GM18502 (cell line): ENCODE data around the gene PROM2.

ENCODE experiments used
- ATAC-seq: cut with Tn5 transposase; IDR thresholded peaks from one replicate; pipeline ENCODE4 v1.9.1; 2021; ENCODE audit warnings: mild to moderate bottlenecking; ENCODE audit not compliant: unreplicated experiment, poor library complexity

Gene PROM2

GRCh38 chr2:95317665-95318425 is 43.6 kb downstream of the PROM2 start:
- ATAC-seq = no peak

- no peak for ATAC-seq
Measured at GRCh38 chr2:95318431-95319220, 44.4 kb downstream of the PROM2 start.

DNA sequence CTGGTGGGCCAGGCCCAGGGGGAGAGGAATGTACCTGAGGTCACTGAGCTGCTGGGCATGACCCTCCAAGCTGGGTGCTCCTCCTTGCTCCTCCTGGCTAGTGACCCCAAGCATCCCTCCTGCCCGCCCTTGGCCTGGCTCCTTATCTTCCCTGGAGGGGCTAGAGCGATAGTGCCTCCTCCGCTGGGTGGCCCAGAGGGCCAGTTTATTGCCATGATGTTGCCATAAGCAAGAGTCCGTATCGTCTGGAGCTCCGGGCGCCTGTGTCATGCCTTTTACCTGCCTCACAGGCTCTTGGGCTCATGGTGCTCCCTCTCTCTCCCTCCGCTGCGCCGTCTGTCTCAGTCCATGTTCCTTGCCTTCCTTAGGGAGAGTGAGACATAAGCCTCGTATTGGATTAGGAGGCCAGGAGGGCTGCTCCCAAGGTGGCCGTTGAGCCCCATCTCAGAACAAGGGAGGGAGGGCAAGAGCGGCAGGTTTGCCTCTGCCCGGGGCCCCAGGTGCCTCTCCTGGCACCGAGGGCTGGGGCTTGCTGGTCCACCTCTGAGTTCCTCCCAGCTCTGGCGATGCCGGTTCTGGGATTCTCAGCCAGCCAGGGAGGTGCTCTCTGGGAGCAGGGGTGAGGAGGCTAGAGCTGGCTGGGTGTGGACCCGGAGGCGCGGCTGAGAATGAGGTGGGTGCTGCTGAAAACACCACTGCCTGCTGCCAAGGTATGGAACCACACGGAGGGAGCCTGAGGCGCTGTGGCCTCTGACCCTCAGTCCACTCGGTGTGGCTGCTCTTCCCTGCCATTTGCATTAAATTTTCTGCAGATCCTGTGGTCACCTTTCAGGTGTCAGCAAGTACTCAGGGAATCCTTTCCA is 45.5 kb downstream of the PROM2 start:
- no peak for ATAC-seq

DNA sequence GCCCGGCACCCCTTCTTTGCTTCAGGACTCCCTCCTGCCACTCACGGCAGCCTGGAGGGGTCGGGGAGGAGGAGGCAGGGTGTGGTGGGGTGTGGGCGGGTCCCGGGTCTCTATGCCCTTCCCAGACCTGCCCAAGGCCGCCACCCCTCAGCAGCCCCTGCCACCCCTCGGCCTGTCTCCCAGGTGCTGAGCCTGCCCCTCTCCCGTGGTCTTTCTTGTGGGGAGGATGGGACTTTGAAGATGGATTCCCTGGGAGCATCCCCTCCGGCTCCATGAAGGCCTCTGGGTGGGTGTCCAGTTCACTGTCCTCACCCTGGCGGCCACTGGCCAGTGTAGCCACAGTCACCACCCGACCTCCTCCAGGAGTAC is 46.1 kb downstream of the PROM2 start:
- no peak for ATAC-seq

DNA sequence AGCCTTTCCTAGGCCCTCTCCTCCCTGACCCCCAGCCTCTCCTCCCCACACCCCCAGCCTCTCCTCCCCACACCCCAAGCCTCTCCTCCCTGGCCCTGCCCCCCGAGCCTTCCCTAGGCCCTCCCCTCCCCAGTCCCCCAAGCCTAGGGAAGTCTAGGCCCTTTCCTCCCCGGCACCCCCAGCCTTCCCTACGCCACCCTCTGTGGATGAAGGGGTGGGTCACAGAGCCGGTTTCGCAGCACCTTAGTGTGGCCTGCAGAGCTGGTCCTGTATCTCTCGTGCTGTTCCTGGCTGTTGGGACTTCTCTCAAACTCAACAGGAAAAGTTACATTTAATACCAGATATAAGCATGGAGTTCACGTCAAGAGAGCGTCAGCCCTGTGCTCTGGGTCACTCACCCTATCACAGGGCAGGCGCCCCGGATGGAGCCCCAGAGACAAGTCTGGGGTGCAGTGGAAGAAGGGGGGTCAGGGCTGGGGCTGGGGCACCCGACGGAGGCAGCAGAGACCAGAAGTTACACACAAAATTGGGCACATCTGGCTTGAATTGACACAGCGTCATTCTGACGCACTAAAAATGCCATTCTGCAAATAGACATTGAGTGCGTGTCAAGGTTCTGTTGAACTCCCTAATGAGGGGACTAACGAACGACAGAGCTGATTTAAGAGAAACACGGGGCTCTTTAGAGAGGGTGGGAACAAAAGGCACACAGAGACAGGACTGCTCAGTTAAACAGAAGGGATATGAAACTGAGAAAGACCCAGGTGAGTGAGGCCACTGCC is 46.9 kb downstream of the PROM2 start:
- no peak for ATAC-seq

GRCh38 chr2:95323347-95324155 is 49.3 kb downstream of the PROM2 start:
- ATAC-seq = no peak

GRCh38 chr2:95325026-95325425 is 50.8 kb downstream of the PROM2 start:
- no peak for ATAC-seq

GRCh38 chr2:95325590-95326432 is 51.6 kb downstream of the PROM2 start:
- ATAC-seq = no peak

- no peak for ATAC-seq
Measured at GRCh38 chr2:95326433-95327140, 52.3 kb downstream of the PROM2 start.

DNA sequence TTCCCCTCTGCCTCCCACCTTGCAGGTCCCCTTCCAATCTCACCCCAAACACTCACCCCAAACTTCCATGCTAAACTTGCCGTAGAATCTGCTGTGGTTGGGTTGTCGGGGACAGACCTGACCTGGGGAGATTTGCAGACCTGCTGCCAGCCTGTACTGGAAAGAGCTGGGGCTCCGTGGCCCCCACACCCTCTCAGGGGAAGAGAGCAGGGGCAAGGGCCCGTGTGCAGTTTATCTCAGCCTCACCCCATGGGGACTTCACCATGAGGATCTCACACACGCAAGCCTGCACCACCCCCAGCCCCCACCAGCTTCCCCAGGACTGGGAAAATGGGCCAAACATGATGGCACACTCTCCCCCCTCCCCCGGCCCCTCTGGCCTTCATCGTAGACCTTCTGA is 53.6 kb downstream of the PROM2 start:
- no peak for ATAC-seq

- ATAC-seq = no peak
Measured at GRCh38 chr2:95328358-95329125, 54.3 kb downstream of the PROM2 start.

- ATAC-seq = no peak
Measured at GRCh38 chr2:95329401-95329800, 55.2 kb downstream of the PROM2 start.

GRCh38 chr2:95329891-95330793 is 55.9 kb downstream of the PROM2 start:
- ATAC-seq = no peak

DNA sequence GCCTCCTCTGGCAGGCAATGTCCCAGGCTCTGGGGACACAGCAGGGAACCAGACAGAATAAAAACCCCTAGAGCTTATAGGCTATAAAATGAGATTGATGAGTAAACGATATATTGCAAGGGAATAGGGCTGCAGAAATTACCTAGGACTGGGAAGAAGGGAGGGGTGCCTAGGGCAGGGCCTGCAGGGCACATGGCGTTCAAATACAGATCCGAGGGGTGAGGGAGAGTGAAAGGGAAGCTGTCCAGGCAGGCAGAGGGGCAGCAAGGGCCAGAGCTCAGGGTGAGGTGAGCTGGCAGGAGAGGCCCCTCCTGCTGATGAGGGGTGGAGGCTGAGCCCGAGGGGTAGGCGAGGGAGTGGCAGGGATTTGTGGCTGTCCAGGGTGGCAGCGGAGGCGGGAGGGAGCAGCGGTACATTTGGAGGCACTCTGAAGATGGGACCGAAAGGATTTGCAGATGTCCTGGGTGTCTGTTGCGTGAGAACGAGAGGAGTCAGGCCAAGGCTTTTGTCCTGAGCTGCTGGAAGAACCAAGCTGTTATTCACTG is 56.6 kb downstream of the PROM2 start:
- ATAC-seq = no peak

DNA sequence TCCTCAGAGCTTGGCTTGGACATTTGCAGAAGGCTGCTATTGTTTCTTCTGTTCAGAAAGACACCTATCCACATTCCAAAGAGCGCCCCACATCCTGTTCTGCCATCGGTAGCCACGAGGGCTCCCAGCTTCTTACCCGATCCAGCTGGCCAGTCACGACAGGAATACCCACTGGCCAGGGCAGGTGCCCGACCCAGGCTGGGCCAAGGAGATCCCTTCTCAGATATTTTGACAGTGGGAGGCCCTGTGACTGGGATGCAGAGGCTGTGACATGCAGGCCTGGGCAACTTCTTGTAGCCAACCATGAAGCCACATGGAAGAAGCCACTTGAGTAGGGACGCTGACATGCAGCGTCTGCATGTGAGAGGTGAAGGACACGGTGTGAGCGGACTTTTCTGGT is 57.4 kb downstream of the PROM2 start:
- ATAC-seq = no peak

GRCh38 chr2:95332036-95332435 is 57.8 kb downstream of the PROM2 start:
- no peak for ATAC-seq
